Astrocyte (in vitro differentiated cells and primary cell): ENCODE data around the gene RASSF5. TPM values are rescaled to one million over a fixed set of nuclear protein-coding genes. Genes with fewer than 3 reads are reported as not detected.

ENCODE experiments used
- DNase-seq: peaks from one replicate; pipeline ENCODE4 v3.0.0-alpha.2; 2010; ENCODE audit warnings: low read depth
- FAIRE-seq: peaks from 2 replicates; lab custom pipeline; 2011; peaks lifted over from hg19 to GRCh38; lab: Jason Lieb, UNC
- H2AFZ ChIP-seq: 2 replicates; pipeline ENCODE4 v1.6.0; 2012; ENCODE audit warnings: low read depth, low read length, inconsistent platforms
- H3K27ac ChIP-seq: 2 replicates; pipeline ENCODE4 v1.5.1; 2011; ENCODE audit warnings: low read depth, low read length, inconsistent platforms
- H3K27me3 ChIP-seq: 2 replicates; pipeline ENCODE4 v1.6.0; 2011; ENCODE audit warnings: low read length, inconsistent platforms; ENCODE audit not compliant: insufficient read depth
- H3K36me3 ChIP-seq: 2 replicates; pipeline ENCODE4 v1.5.1; 2011; ENCODE audit warnings: low read length, inconsistent platforms; ENCODE audit not compliant: insufficient read depth
- H3K4me1 ChIP-seq: 2 replicates; pipeline ENCODE4 v1.5.1; 2011; ENCODE audit warnings: low read length, inconsistent platforms; ENCODE audit not compliant: insufficient read depth
- H3K4me2 ChIP-seq: 2 replicates; pipeline ENCODE4 v1.6.0; 2012; ENCODE audit warnings: low read length, inconsistent platforms
- H3K4me3 ChIP-seq: 2 replicates; pipeline ENCODE4 v1.5.1; 2011; ENCODE audit warnings: low read depth, mild to moderate bottlenecking, low read length, inconsistent platforms; ENCODE audit not compliant: insufficient read depth
- H3K79me2 ChIP-seq: 2 replicates; pipeline ENCODE4 v1.6.0; 2012; ENCODE audit warnings: mild to moderate bottlenecking, low read length, inconsistent platforms; ENCODE audit not compliant: insufficient read depth
- H3K9ac ChIP-seq: 2 replicates; pipeline ENCODE4 v1.6.0; 2012; ENCODE audit warnings: mild to moderate bottlenecking, low read length, inconsistent platforms
- H3K9me3 ChIP-seq: 2 replicates; pipeline ENCODE4 v1.5.1; 2012; ENCODE audit warnings: low read depth, mild to moderate bottlenecking, low read length, inconsistent platforms; ENCODE audit not compliant: insufficient read depth
- H4K20me1 ChIP-seq: 2 replicates; pipeline ENCODE4 v1.6.0; 2012; ENCODE audit warnings: low read length, inconsistent platforms; ENCODE audit not compliant: insufficient read depth
- H3K27ac Mint-ChIP-seq: one replicate; pipeline ENCODE4 v1.8.0; 2021; ENCODE audit warnings: mild to moderate bottlenecking, mixed read lengths; ENCODE audit not compliant: unreplicated experiment
- H3K27me3 Mint-ChIP-seq: one replicate; pipeline ENCODE4 v1.8.0; 2021; ENCODE audit warnings: low read depth, mixed read lengths; ENCODE audit not compliant: unreplicated experiment
- H3K36me3 Mint-ChIP-seq: one replicate; pipeline ENCODE4 v1.8.0; 2021; ENCODE audit warnings: low read depth, mixed read lengths; ENCODE audit not compliant: unreplicated experiment
- H3K4me1 Mint-ChIP-seq: one replicate; pipeline ENCODE4 v1.8.0; 2021; ENCODE audit warnings: low read depth, mixed read lengths; ENCODE audit not compliant: unreplicated experiment
- H3K4me3 Mint-ChIP-seq: one replicate; pipeline ENCODE4 v1.8.0; 2021; ENCODE audit warnings: mild to moderate bottlenecking, moderate library complexity, mixed read lengths; ENCODE audit not compliant: unreplicated experiment
- H3K9me3 Mint-ChIP-seq: one replicate; pipeline ENCODE4 v1.8.0; 2021; ENCODE audit warnings: mild to moderate bottlenecking, mixed read lengths; ENCODE audit not compliant: unreplicated experiment
- EZH2 ChIP-seq: IDR thresholded peaks from 2 replicates; pipeline ENCODE4 v1.6.1; 2012; ENCODE audit warnings: mild to moderate bottlenecking, low read length, inconsistent platforms; ENCODE audit not compliant: insufficient read depth
- total RNA-seq: library from RNA; stranded (reverse); gene quantifications from 2 replicates; pipeline ENCODE4 v1.2.1, GENCODE V29; 2021
- TF ChIP-seq, protein P1 (sequence below): IDR thresholded peaks from 2 replicates; pipeline ENCODE4 v1.5.1; 2011; ENCODE audit warnings: low read depth, mild to moderate bottlenecking, inconsistent platforms, low read length, moderate library complexity; ENCODE audit not compliant: insufficient read depth

RASSF5 gene
- total RNA-seq, 1 donor from 2014 or later = 0.43 TPM

DNA sequence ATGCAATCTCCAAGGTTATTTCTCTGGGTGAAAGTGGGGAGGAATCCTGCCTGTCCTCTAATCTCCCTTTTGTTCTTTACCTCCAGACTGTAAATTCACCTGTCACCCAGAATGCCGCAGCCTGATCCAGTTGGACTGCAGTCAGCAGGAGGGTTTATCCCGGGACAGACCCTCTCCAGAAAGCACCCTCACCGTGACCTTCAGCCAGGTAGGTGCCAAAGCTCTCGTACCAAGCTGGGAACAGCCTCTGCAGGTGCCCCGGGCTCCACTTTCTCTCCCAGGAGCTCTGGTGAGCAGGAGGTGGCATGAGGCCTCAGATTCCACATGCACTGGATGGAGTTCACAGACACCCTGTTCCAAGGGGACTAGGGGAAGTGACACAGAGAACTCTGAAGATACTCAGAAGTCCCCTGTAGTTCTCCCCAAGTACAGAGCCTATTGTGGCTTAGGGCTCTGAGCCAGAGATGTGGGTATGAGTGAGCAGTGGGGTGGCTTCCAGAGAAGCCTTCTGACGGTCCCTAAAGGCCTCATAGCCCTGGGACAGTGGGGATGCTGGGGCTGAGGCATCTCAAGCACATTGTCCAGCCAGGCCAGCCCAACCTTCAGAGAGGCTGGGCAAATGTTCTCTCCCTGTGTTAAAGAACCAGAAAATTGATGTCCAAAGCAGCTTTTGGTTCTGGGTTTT lies 30.9 kb downstream of the RASSF5 start:
- no peaks in the 10 kb centered on the region for H3K36me3 ChIP-seq
- no peak for FAIRE-seq

DNA sequence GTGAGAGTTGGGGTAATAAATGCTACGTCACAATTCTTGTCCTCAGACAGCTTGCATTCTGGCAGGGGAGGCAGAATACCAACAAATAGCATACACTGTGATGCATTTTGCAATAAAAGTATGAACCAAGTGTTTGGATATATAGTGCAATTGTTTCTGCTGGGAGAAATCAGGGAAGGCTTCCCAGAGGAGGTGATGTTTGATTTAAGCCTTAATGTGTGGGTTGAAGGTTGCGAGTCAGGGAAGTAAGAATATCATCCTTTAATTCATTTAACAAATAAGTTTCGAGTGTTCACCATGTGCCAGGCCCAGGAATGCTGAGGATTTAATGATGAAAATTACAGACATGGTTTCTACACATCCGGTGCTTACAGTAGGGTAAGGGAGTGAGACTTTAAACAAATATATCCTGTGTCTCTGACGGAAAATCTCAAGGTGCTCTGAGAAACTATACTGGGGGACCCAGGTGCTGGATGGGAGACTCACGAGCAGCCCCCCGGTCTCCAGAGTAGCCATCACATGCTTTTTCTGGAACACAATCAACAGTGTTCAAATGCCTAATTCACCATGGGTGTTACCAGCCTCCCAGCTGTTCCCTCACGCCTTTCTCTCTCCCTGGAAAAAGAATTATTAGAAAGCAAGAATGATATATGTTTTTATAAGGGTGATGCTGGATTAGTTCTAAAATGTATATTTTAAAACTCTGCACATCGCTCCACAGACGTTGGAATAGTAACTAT lies 31.7 kb downstream of the RASSF5 start:
- H3K9me3 ChIP-seq = no peaks in the 10 kb centered on the region
- Mint-ChIP-seq H3K27ac (no peak overlapping the region), H3K9me3 (no peaks in the 10 kb centered on the region), H3K4me1 (peaks cover 8% of the 10 kb centered on the region), H3K4me3 (no peak overlapping the region), H3K36me3 (peaks cover 3% of the 10 kb centered on the region), H3K27me3 (peaks cover 66% of the 10 kb centered on the region)
- FAIRE-seq = no peak
- H2AFZ ChIP-seq = no peak overlapping the region
- TF ChIP-seq, protein P1, sequence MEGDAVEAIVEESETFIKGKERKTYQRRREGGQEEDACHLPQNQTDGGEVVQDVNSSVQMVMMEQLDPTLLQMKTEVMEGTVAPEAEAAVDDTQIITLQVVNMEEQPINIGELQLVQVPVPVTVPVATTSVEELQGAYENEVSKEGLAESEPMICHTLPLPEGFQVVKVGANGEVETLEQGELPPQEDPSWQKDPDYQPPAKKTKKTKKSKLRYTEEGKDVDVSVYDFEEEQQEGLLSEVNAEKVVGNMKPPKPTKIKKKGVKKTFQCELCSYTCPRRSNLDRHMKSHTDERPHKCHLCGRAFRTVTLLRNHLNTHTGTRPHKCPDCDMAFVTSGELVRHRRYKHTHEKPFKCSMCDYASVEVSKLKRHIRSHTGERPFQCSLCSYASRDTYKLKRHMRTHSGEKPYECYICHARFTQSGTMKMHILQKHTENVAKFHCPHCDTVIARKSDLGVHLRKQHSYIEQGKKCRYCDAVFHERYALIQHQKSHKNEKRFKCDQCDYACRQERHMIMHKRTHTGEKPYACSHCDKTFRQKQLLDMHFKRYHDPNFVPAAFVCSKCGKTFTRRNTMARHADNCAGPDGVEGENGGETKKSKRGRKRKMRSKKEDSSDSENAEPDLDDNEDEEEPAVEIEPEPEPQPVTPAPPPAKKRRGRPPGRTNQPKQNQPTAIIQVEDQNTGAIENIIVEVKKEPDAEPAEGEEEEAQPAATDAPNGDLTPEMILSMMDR = no peak
- no peak for TF ChIP-seq EZH2
- no peak overlapping the region for H3K4me2 ChIP-seq
- no peaks in the 10 kb centered on the region for H3K79me2 ChIP-seq
- H3K27ac ChIP-seq = no peak overlapping the region
- no peak for DNase-seq
- H4K20me1 ChIP-seq = no peaks in the 10 kb centered on the region
- peaks cover 7% of the 10 kb centered on the region for H3K4me1 ChIP-seq
- H3K4me3 ChIP-seq = no peak overlapping the region
- H3K36me3 ChIP-seq = no peaks in the 10 kb centered on the region
- H3K27me3 ChIP-seq = peaks cover 5% of the 10 kb centered on the region
- no peak overlapping the region for H3K9ac ChIP-seq

More for the DNA sequence above, 30.9 kb downstream of the RASSF5 start:
- no peaks in the 10 kb centered on the region for H4K20me1 ChIP-seq
- no peak for TF ChIP-seq EZH2
- TF ChIP-seq, protein P1 = no peak
- H3K4me1 ChIP-seq = peaks cover 7% of the 10 kb centered on the region
- peaks cover 5% of the 10 kb centered on the region for H3K27me3 ChIP-seq
- no peak overlapping the region for H3K4me2 ChIP-seq
- no peaks in the 10 kb centered on the region for H3K79me2 ChIP-seq
- no peak for DNase-seq
- no peak overlapping the region for H2AFZ ChIP-seq
- H3K4me3 Mint-ChIP-seq = no peak overlapping the region
- peaks cover 8% of the 10 kb centered on the region for H3K4me1 Mint-ChIP-seq
- peaks cover 3% of the 10 kb centered on the region for H3K36me3 Mint-ChIP-seq
- H3K27ac ChIP-seq = no peak overlapping the region
- peaks cover 75% of the 10 kb centered on the region for H3K27me3 Mint-ChIP-seq
- H3K9me3 ChIP-seq = no peaks in the 10 kb centered on the region
- no peaks in the 10 kb centered on the region for H3K9me3 Mint-ChIP-seq
- H3K27ac Mint-ChIP-seq = no peak overlapping the region
- no peak overlapping the region for H3K4me3 ChIP-seq
- no peak overlapping the region for H3K9ac ChIP-seq
